Calu3 (cell line): ENCODE measurements around the gene AEN. TPM values are rescaled to one million over a fixed set of nuclear protein-coding genes. Genes with fewer than 3 reads are reported as not detected.

ENCODE experiments used
- BruUV-seq: library from RNA; stranded (reverse); fragments of 400-500 nt; replicated peaks from 2 replicates; lab custom pipeline; 2021; lab: Mats Ljungman, UMichigan
- CTCF ChIA-PET: fragments of 300-600 bp; sonication (Branson Sonifier 250); formaldehyde crosslinking; loops from one replicate; lab custom pipeline; 2022; ENCODE audit warnings: antibody characterized with exemption; lab: Charles Lee
- DNase-seq: peaks from one replicate; pipeline ENCODE4 v3.0.0; 2022
- H3K27ac Mint-ChIP-seq: one replicate; pipeline ENCODE4 v1.8.0; 2022; ENCODE audit warnings: mixed read lengths; ENCODE audit not compliant: unreplicated experiment
- H3K27me3 Mint-ChIP-seq: one replicate; pipeline ENCODE4 v1.8.0; 2022; ENCODE audit warnings: mixed read lengths; ENCODE audit not compliant: unreplicated experiment
- H3K36me3 Mint-ChIP-seq: one replicate; pipeline ENCODE4 v1.8.0; 2022; ENCODE audit warnings: mild to moderate bottlenecking, moderate library complexity, mixed read lengths; ENCODE audit not compliant: insufficient read depth, unreplicated experiment
- H3K4me1 Mint-ChIP-seq: one replicate; pipeline ENCODE4 v1.8.0; 2022; ENCODE audit warnings: mild to moderate bottlenecking, low read depth, mixed read lengths; ENCODE audit not compliant: unreplicated experiment
- H3K4me3 Mint-ChIP-seq: one replicate; pipeline ENCODE4 v1.8.0; 2022; ENCODE audit warnings: mild to moderate bottlenecking, low read depth, moderate library complexity, mixed read lengths; ENCODE audit not compliant: unreplicated experiment
- H3K9me3 Mint-ChIP-seq: one replicate; pipeline ENCODE4 v1.8.0; 2022; ENCODE audit warnings: low read depth, mixed read lengths; ENCODE audit not compliant: unreplicated experiment
- intact Hi-C: fragments of 100-400 bp; cut with micrococcal nuclease; formaldehyde crosslinking; loops from one replicate; pipeline ENCODE4 v1.10.0; 2022; ENCODE audit not compliant: unreplicated experiment
- total RNA-seq: library from RNA; stranded (reverse); gene quantifications from 2 replicates; pipeline ENCODE4 v1.2.3, GENCODE V29; 2022
- TF ChIP-seq, protein P1 (sequence below): fragments of 200-600 bp; IDR thresholded peaks from one replicate; pipeline ENCODE4 v1.8.0; 2022; ENCODE audit warnings: antibody characterized with exemption; ENCODE audit not compliant: unreplicated experiment

AEN gene
- total RNA-seq, 1 experiment from 2014 or later: 34.9 TPM

DNA sequence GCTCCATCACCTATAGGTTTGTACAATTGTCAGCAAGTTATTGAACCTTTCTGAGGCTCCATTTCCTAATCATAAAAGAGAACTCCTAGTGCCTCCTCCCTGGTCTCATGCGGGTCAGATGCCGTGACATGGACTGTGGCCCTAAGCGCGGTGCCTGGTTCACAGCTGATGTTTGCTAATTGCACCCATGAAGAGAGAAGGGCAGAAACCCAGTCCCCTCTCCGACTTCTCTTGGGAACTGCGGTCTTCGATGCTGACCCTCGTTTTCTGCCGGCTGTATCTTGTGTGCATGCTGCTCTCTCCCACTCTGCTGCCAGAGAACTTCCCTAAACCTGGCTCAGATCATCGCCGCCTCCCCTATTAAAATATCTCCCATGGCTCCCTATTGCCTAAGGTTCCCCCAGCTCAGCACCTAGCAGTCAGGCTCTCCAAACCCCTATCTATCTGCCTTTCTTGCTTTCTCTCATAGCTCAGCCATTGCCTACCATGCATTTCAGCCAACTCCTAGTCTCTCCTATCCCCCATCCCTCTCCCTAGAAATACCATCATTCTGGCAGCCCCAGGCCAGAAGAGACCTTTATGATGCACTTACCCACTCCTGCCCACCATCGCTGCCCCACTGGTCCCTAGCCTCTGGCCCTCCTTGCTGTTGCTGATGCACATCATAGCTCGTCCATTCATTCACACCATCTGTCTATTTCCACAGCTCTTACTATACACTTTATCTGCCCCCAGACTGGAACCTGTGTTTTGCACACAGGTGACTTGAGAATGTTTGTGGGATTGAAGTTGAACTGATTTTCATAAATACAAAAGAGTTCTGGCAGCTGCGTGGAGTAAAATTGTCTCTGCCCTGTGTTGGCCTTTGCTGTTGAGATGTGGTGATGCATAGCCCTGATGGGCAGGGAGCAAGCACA lies 24.3 kb downstream of the AEN start:
- no peak overlapping the region for H3K4me3 Mint-ChIP-seq
- no peak for DNase-seq
- no peak overlapping the region for H3K27ac Mint-ChIP-seq
- TF ChIP-seq, protein P1, sequence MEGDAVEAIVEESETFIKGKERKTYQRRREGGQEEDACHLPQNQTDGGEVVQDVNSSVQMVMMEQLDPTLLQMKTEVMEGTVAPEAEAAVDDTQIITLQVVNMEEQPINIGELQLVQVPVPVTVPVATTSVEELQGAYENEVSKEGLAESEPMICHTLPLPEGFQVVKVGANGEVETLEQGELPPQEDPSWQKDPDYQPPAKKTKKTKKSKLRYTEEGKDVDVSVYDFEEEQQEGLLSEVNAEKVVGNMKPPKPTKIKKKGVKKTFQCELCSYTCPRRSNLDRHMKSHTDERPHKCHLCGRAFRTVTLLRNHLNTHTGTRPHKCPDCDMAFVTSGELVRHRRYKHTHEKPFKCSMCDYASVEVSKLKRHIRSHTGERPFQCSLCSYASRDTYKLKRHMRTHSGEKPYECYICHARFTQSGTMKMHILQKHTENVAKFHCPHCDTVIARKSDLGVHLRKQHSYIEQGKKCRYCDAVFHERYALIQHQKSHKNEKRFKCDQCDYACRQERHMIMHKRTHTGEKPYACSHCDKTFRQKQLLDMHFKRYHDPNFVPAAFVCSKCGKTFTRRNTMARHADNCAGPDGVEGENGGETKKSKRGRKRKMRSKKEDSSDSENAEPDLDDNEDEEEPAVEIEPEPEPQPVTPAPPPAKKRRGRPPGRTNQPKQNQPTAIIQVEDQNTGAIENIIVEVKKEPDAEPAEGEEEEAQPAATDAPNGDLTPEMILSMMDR: no peak
- H3K36me3 Mint-ChIP-seq: peaks cover 36% of the 10 kb centered on the region
- H3K4me1 Mint-ChIP-seq: peaks cover 33% of the 10 kb centered on the region
- CTCF ChIA-PET: interaction anchor here (0.7 kb wide), 1 partner anchor 240 kb away, joined by 5 read pairs; no protein-coding TSS in a partner anchor
- intact Hi-C loops: no loop called here
- H3K9me3 Mint-ChIP-seq: no peaks in the 10 kb centered on the region
- BruUV-seq: no TSS peak
- no peaks in the 10 kb centered on the region for H3K27me3 Mint-ChIP-seq

DNA sequence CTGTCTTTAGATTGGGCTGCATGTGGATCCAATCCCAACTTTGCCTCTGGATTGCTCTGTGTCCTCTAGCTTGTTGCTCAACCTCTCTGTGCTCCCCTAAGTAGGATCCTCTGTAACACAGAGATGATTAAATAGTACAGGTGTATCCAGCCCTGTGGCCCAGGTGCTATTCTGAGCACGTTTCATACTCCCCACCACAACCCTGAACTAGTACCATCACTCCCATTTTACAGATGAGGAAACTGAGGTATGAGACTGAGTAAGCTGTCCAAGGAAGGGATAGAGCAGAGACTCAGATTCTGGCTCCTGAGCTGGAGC lies 24.9 kb downstream of the AEN start:
- DNase-seq: no peak
- H3K4me3 Mint-ChIP-seq: no peak overlapping the region
- peaks cover 30% of the 10 kb centered on the region for H3K4me1 Mint-ChIP-seq
- TF ChIP-seq, protein P1: no peak
- no peak overlapping the region for H3K27ac Mint-ChIP-seq
- CTCF ChIA-PET: no interaction called here
- BruUV-seq: no TSS peak
- intact Hi-C loops: no loop called here
- H3K27me3 Mint-ChIP-seq: no peaks in the 10 kb centered on the region
- H3K36me3 Mint-ChIP-seq: peaks cover 39% of the 10 kb centered on the region
- H3K9me3 Mint-ChIP-seq: no peaks in the 10 kb centered on the region

DNA sequence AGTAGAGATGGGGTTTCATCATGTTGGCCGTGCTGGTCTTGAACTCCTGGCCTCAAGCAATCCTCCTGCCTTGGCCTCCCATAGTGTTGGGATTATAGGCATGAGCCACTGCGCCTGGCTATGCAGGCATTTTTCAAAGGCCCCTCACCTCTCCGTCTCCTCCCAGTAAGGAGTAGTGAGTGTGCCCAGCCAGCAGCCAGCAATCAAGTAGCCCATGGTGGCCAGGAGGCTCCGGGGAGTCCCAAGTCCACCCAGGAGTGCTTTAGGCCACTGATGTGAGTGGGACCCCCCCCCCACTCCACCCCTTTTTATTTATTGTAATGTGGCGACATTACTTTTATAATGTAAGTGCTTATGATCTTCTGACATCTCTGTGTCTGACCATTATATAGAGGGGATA lies 25.8 kb downstream of the AEN start:
- DNase-seq: no peak
- Mint-ChIP-seq H3K4me1 (peaks cover 30% of the 10 kb centered on the region), H3K27me3 (no peaks in the 10 kb centered on the region), H3K9me3 (no peaks in the 10 kb centered on the region), H3K27ac (no peak overlapping the region), H3K4me3 (no peak overlapping the region), H3K36me3 (peaks cover 37% of the 10 kb centered on the region)
- TF ChIP-seq, protein P1: no peak
- CTCF ChIA-PET: interaction anchor here (1.4 kb wide), 1 partner anchor 23 kb away, joined by 3 read pairs; no protein-coding TSS in a partner anchor
- no TSS peak for BruUV-seq
- intact Hi-C loops: no loop called here

DNA sequence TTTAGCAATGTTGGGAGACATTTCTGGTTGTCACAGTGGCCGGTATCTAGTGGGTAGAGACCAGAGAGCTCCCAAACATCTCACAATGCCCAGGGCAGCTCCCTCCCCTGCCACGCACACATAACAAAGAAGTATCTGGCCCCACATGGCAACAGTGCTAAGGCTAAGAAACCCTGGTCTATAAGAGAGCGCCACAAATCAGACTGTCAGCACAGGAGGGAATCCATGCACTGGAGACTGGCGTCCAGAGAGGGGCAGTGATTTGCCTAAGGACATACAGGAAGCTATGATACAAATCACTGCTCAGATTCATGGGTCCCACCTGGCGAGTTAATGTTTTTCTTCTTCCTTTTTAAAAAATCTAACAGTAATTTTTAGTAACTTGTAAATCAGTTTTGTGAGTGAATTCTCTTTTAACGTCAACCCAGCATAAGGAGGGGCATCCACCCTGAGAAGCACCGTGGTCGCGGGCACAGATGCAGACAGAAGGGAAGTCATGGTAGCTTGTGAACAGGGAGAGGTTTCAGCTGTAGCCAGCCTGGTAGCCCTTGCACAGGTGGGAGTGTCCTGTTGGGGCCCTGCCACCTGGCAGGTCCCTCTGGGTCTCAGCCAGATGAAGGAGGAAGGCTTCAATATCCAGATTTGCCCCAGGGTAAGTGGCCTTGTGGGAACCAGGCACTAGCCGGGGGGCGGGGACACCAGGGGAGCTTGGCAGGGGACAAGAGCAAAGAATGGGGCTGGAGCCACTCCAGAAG lies 26.4 kb downstream of the AEN start:
- intact Hi-C loops: no loop called here
- peak overlapping the region; percentile 82 for H3K27ac Mint-ChIP-seq
- no TSS peak for BruUV-seq
- peak; percentile 66 for DNase-seq
- CTCF ChIA-PET: interaction anchor here (1.4 kb wide), 1 partner anchor 23 kb away, joined by 3 read pairs; no protein-coding TSS in a partner anchor
- TF ChIP-seq, protein P1: no peak
- peak overlapping the region; percentile 23 for H3K4me3 Mint-ChIP-seq
- H3K9me3 Mint-ChIP-seq: no peaks in the 10 kb centered on the region
- peaks cover 32% of the 10 kb centered on the region for H3K36me3 Mint-ChIP-seq
- peaks cover 30% of the 10 kb centered on the region for H3K4me1 Mint-ChIP-seq
- H3K27me3 Mint-ChIP-seq: no peaks in the 10 kb centered on the region
